PFSK-1 (cell line): ENCODE measurements around the gene RAP1GAP.

Experiments
- FOXP2 ChIP-seq: optimal IDR thresholded peaks from 2 replicates; pipeline ENCODE3; 2011; ENCODE audit warnings: borderline replicate concordance, control low read depth, inconsistent platforms; ENCODE audit not compliant: insufficient read depth; ENCODE audit errors: extremely low read length, extremely low read depth
- POLR2AphosphoS5 ChIP-seq: IDR thresholded peaks from 2 replicates; pipeline ENCODE4 v1.6.1; 2012; ENCODE audit warnings: low read depth, mild to moderate bottlenecking, control low read depth, low read length, moderate library complexity
- SIN3A ChIP-seq: IDR thresholded peaks from 2 replicates; pipeline ENCODE4 v1.6.1; 2012; ENCODE audit warnings: mild to moderate bottlenecking, low read length, moderate library complexity, borderline replicate concordance; ENCODE audit not compliant: insufficient read depth
- TAF1 ChIP-seq: IDR thresholded peaks from 2 replicates; pipeline ENCODE4 v1.6.1; 2012; ENCODE audit warnings: low read length, control low read depth, borderline replicate concordance; ENCODE audit not compliant: insufficient read depth
- TF ChIP-seq, protein P1 (sequence below), 2 experiments: IDR thresholded peaks; 2 replicates each; pipeline versions ENCODE4 v1.6.1 to v1.8.0; 2011 to 2012; ENCODE audit warnings: low read depth in 2 of 2, low read length in 2 of 2, control low read depth in 1 of 2, inconsistent platforms in 1 of 2, mild to moderate bottlenecking in 1 of 2, moderate library complexity in 1 of 2; ENCODE audit not compliant: insufficient read depth in 1 of 2

RAP1GAP gene

DNA sequence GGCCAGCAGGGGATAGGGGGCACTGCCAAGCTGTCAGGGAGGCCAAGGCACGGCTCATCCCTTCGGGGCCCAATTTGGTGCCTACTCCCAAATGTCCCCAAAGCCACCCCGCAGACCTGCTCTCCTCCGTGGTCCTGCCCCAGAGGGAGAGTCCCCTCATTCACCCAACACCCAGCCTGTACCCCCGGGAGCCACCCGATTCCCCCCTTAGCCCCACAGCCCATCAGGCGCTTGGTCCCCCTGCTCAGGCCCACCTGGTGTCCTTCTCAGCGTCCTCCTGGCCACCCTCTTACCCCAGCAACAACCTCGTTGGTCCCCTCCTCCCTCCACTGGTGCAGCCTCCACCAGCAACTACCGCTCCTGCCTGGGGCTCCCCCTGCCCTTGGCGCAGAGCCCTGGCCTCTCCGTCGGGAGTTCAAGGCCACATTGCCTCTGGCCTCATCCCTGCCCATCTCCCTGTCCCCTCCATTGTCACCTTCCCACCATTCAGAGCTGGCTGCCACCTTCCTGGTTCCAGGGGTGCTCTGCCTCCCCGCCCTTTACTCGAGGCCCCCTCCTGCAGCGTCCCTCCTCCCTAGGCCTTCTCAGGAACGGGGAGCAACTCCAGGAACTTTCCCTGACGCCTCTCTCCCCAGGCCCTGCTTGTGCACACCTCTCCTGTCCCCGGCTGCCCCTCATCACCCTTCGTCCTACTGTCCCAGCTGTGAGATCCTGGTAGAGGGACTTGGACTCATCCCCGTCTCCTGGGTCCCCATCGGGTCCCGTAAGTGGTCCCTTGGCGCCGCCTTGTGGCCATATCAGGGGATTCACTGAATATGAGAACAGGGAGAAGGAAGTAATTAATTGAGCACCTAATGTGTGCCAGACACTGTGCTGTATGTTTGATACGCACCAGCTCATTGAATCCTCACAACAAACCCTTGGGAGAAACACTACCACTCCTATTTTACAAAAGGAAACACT is 73.9 kb downstream of the RAP1GAP start:
- TF ChIP-seq, protein P1, sequence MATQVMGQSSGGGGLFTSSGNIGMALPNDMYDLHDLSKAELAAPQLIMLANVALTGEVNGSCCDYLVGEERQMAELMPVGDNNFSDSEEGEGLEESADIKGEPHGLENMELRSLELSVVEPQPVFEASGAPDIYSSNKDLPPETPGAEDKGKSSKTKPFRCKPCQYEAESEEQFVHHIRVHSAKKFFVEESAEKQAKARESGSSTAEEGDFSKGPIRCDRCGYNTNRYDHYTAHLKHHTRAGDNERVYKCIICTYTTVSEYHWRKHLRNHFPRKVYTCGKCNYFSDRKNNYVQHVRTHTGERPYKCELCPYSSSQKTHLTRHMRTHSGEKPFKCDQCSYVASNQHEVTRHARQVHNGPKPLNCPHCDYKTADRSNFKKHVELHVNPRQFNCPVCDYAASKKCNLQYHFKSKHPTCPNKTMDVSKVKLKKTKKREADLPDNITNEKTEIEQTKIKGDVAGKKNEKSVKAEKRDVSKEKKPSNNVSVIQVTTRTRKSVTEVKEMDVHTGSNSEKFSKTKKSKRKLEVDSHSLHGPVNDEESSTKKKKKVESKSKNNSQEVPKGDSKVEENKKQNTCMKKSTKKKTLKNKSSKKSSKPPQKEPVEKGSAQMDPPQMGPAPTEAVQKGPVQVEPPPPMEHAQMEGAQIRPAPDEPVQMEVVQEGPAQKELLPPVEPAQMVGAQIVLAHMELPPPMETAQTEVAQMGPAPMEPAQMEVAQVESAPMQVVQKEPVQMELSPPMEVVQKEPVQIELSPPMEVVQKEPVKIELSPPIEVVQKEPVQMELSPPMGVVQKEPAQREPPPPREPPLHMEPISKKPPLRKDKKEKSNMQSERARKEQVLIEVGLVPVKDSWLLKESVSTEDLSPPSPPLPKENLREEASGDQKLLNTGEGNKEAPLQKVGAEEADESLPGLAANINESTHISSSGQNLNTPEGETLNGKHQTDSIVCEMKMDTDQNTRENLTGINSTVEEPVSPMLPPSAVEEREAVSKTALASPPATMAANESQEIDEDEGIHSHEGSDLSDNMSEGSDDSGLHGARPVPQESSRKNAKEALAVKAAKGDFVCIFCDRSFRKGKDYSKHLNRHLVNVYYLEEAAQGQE (IDR thresholded peaks at IDR 0.05; ENCODE audit: insufficient read depth in 1 of 2, low read depth in 2 of 2, low read length in 2 of 2) = peak; percentile 8 to 66; a peak in 1 of 4 replicates
- TF ChIP-seq POLR2AphosphoS5 = no peak

DNA sequence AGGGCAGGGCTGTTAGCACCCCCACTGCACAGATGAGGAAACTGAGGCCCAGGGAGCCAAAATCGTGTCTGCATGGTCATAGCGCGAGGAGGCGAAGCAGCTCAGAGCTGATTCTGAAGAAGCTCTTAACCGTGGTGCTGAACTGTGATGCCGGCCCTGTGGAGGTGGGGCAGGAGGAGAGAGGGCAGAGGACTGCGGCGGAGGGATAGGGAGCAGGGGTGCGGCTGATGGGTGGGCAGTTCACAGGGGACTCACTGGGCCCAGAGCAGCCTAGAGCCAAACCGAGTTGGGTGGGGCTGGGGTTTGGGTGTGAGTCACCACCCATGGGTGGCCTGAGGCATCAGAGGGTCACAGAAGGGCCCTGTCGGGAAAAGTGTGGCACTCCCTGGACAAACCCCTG is 74.7 kb downstream of the RAP1GAP start:
- TF ChIP-seq, protein P1 (IDR thresholded peaks at IDR 0.05; ENCODE audit: insufficient read depth in 1 of 2, low read depth in 2 of 2, low read length in 2 of 2) = peak in 1 of 2 experiments; percentile 84; a peak in 2 of 4 replicates
- no peak for TF ChIP-seq POLR2AphosphoS5

DNA sequence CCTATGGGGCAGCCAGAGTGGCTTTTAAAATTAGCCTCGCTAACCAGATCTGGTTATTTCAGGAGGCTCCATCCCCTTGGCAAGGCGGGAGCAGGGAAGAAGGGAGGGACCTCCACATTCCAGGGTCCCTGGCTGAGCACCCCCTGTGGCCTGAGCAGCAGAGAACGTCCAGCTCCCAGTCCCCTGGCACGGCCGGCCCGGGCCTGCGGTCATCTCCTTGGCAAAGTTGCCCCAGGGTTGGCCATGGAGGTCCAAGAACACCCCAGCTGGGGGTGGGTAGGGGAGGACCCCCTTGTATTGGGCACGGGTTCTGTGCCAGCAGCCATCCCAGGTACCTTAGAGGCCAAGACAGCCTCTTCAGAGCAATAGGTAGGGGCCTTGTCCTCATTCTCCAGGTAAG is 75.9 kb downstream of the RAP1GAP start:
- TF ChIP-seq POLR2AphosphoS5 (no peak), SIN3A (no peak), FOXP2 (no peak), TAF1 (no peak)
- TF ChIP-seq, protein P1 (IDR thresholded peaks at IDR 0.05; ENCODE audit: insufficient read depth in 1 of 2, low read depth in 2 of 2, low read length in 2 of 2) = no peak

DNA sequence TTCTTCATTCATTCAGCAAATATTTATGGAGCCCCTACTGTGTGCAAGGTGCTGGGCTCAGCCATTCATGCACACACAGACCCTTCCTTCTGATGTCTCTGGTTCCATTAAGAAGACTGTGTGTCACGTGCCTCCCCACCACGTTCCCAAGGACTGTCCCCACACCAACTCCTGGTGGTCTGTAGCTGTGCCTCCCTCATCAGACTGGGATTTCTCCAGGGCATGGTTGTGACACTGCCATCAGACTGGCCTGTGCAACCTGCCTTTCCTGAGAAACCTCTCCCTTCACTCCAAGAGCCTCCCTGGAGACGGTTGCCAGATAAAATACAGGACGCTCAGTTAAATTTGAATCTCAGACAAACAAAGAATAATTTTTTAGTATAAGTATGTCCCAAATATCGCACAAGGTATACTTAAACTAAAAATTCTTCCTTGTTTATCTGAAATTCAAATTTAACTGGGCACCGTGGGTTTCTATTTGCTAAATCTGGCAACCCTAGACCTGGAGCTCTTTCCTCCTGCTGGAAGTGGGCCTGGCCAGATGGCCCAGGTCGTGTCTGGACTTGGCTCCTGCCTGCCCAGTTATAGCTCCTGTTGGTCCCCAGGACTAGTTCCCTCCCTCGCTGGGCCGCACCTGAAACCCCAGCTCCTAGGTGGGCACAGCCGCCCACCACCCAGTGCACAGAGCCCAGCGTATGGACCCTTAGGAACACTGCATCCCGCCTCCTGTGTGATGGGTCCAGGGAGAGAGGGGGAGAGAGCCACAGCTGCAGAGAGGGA is 76.9 kb downstream of the RAP1GAP start:
- TF ChIP-seq FOXP2 (no peak), TAF1 (no peak), SIN3A (no peak), POLR2AphosphoS5 (no peak)
- TF ChIP-seq, protein P1 (IDR thresholded peaks at IDR 0.05; ENCODE audit: insufficient read depth in 1 of 2, low read depth in 2 of 2, low read length in 2 of 2) = no peak
